ENCODE results near the gene ZFHX3. TPM values are rescaled to one million over a fixed set of nuclear protein-coding genes. Genes with fewer than 3 reads are reported as not detected.

Gene ZFHX3
- total and polyA plus RNA-seq, 11 donors: 3.8 to 21.6 (median 13.6) TPM

DNA sequence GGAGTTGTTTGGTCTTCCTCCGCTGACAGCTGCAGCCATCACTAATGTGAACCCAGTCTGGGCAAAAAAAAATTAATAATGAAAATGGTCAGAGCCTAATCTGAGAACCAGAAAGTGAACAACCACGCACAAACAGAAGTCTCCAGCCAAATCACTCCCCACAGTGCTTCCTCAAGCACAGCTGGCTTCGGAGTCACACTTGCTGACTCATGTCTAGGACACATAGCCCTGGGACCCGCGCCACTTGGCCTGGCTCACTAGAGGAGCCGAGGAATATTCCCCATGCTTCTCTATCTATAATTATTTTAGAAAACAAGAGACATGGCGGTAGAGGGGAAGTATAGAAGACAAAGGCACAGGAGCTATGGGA is 109.1 kb downstream of the ZFHX3 start:
- DNase-seq (peak; percentile 88 to 97 (median 89)), ATAC-seq (peak; percentile 94 to 96 (median 96))
- H3K27ac ChIP-seq: peak overlapping the region; percentile 62 to 91 (median 78)
- peaks cover 0 to 56% (median 37%) of the 10 kb centered on the region in 12 donors for H3K4me1 ChIP-seq
- H3K36me3 ChIP-seq: peaks cover 0 to 4% (median 0%) of the 10 kb centered on the region in 9 donors
- peak overlapping the region in 9 of 12 donors; percentile 2 to 39 (median 17) for H3K4me3 ChIP-seq
- 17 to 44% (median 21%) methylated on average over 7 of the region's 7 CpGs for WGBS, 4 donors
- H3K9me3 ChIP-seq: no peaks in the 10 kb centered on the region
- no peaks in the 10 kb centered on the region for H3K27me3 ChIP-seq
- intact Hi-C loops (cut with DNase I): loop anchor here in 7 of 10 donors (2.0 to 10.0 kb wide), 12 partner anchors 46 to 236 kb away; partner anchors contain the start of gene ZFHX3 (in 3 of the 7)
- no peak for TF ChIP-seq POLR2A (IDR thresholded peaks at IDR 0.05)
- TF ChIP-seq, protein P1, sequence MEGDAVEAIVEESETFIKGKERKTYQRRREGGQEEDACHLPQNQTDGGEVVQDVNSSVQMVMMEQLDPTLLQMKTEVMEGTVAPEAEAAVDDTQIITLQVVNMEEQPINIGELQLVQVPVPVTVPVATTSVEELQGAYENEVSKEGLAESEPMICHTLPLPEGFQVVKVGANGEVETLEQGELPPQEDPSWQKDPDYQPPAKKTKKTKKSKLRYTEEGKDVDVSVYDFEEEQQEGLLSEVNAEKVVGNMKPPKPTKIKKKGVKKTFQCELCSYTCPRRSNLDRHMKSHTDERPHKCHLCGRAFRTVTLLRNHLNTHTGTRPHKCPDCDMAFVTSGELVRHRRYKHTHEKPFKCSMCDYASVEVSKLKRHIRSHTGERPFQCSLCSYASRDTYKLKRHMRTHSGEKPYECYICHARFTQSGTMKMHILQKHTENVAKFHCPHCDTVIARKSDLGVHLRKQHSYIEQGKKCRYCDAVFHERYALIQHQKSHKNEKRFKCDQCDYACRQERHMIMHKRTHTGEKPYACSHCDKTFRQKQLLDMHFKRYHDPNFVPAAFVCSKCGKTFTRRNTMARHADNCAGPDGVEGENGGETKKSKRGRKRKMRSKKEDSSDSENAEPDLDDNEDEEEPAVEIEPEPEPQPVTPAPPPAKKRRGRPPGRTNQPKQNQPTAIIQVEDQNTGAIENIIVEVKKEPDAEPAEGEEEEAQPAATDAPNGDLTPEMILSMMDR (IDR thresholded peaks at IDR 0.05): no peak

DNA sequence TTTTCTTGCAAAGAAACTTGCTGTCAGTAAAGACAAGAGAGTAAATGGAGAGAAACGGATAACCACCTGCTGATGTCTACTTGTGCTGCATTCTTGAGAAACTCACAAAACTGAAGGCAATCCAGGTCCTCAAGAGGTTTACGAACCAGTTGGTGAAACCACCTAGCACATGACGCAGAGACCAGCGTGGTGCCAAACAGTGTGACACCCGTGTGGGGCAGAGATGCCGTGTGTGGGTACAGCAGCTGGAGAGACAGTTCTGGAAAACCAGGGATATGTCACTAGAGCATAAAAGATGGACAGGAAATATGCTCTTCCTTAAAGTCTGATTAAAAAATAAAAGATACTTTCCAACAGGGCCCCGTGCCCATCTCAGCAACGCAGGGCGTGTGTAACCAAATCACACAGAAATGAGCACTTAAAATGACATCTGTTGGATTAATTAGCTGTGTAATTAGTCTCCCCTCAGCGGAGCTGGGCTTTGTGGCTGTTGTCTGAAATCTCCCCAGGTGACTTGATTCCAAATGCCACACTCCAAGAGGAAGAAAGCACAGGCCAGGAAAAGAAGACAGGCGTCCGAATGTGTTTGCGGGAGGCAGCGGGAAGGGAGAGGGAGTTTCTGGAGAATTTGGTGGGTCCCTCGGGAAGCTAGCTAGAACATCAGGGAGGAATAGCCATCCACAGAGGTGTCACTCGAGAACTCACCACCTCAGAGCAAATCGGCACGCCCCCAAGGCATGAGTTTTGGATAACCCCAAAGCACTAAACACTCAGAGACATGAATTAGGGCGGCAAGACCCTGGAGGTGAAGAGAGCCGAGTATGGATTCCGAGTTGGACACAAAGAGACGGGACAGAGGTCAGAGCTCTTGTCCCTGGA is 109.8 kb downstream of the ZFHX3 start:
- peaks cover 0 to 4% (median 0%) of the 10 kb centered on the region in 9 donors for H3K36me3 ChIP-seq
- no peaks in the 10 kb centered on the region for H3K9me3 ChIP-seq
- DNase-seq (no peak), ATAC-seq (peak in 1 of 4 donors; percentile 24)
- H3K27me3 ChIP-seq: no peaks in the 10 kb centered on the region
- H3K4me1 ChIP-seq: peaks cover 0 to 60% (median 38%) of the 10 kb centered on the region in 12 donors
- H3K4me3 ChIP-seq: peak overlapping the region in 6 of 12 donors; percentile 1 to 39 (median 6)
- WGBS, 4 donors: 47 to 63% (median 59%) methylated on average over 22 of the region's 22 CpGs
- no peak for TF ChIP-seq POLR2A (IDR thresholded peaks at IDR 0.05)
- intact Hi-C loops (cut with DNase I): loop anchor here in 7 of 10 donors (2.0 to 10.0 kb wide), 12 partner anchors 47 to 237 kb away; partner anchors contain the start of gene ZFHX3 (in 3 of the 7)
- H3K27ac ChIP-seq: peak overlapping the region; percentile 62 to 91 (median 78)

DNA sequence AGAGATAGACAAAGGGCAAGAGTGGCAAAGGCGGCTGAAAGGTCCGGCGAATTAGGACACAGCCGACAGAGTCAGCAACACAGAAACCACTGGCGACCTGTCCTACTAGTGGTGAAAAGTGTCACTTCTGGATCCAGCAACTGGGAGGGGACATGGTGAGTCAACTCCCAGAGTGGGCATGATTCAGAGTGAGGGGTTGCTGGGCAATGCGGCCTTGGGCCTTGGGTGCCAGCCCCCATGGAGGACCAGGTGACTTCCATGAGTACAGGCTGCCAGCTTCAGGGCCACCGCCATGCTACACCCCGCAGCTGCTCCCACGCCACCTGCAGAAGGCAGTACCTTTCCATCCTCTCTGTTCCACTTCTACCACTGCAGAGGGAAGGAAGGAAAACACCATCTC is 110.6 kb downstream of the ZFHX3 start:
- WGBS, 4 donors: 93 to 94% (median 93%) methylated on average over 9 of the region's 9 CpGs
- H3K27me3 ChIP-seq: no peaks in the 10 kb centered on the region
- TF ChIP-seq, protein P1 (IDR thresholded peaks at IDR 0.05): no peak
- TF ChIP-seq POLR2A (IDR thresholded peaks at IDR 0.05): no peak
- no peaks in the 10 kb centered on the region for H3K9me3 ChIP-seq
- peak overlapping the region in 3 of 12 donors; percentile 62 to 87 (median 83) for H3K27ac ChIP-seq
- no peak for DNase-seq
- no peaks in the 10 kb centered on the region for H3K36me3 ChIP-seq
- no peak for ATAC-seq
- H3K4me3 ChIP-seq: no peak overlapping the region
- H3K4me1 ChIP-seq: peaks cover 0 to 68% (median 42%) of the 10 kb centered on the region in 12 donors
- intact Hi-C loops (cut with DNase I): loop anchor here in 7 of 10 donors (5.0 to 10.0 kb wide), 10 partner anchors 80 to 237 kb away; partner anchors contain the start of gene ZFHX3 (in 3 of the 7)

DNA sequence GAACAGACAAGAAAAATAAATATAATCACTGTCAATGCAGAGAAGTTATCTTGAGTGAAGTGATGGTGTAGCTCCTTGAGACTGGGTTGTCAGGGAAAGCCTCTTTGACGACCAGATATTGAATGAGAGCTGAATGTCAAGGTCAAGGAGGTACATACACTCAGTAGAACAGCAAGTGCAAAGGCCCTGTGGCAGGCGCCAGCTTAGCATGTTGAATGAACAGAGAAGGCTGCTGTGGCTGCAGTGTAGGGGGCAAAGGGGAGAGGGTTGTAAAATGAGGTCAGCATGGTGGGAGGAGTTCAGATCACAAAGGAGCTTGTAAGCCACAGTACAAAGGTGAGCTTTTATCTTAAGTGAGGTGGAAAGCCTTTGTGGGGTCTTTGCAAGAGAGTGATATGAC is 111.5 kb downstream of the ZFHX3 start:
- intact Hi-C loops (cut with DNase I): loop anchor here in 7 of 10 donors (5.0 to 10.0 kb wide), 10 partner anchors 79 to 238 kb away; partner anchors contain the start of gene ZFHX3 (in 3 of the 7)
- no peak for ATAC-seq
- Histone ChIP-seq H3K27ac (no peak overlapping the region), H3K36me3 (no peaks in the 10 kb centered on the region), H3K4me3 (no peak overlapping the region), H3K9me3 (no peaks in the 10 kb centered on the region), H3K4me1 (peaks cover 5 to 78% (median 51%) of the 10 kb centered on the region in 12 donors), H3K27me3 (no peaks in the 10 kb centered on the region)
- WGBS, 4 donors: 86 to 91% (median 89%) methylated on average over 2 of the region's 2 CpGs
- TF ChIP-seq, protein P1 (IDR thresholded peaks at IDR 0.05): no peak
- TF ChIP-seq POLR2A (IDR thresholded peaks at IDR 0.05): no peak
- DNase-seq: no peak

Measured in heart left ventricle (tissue), 16 donors.